SK-N-SH treated with all-trans-retinoic acid at 6 μM for 48 hours (cell line): ENCODE data around the gene LAP3.

ENCODE experiments used
- ATAC-seq: fragments of 200-7000 bp; cut with Tn5 transposase; 3 replicates; pipeline ENCODE4 v1.9.1; 2020; ENCODE audit warnings: mild to moderate bottlenecking, moderate library complexity
- ARNTL ChIP-seq: fragments of 450-650 bp; formaldehyde crosslinking; IDR thresholded peaks from 2 replicates; pipeline ENCODE4 v1.5.0; 2020; ENCODE audit warnings: low read depth, mild to moderate bottlenecking, moderate library complexity, borderline replicate concordance
- ESRRG ChIP-seq: fragments of 250-450 bp; sonication (Bioruptor Pico); IDR thresholded peaks from 2 replicates; pipeline ENCODE4 v1.6.1; 2021; ENCODE audit warnings: mild to moderate bottlenecking
- ISL1 ChIP-seq: fragments of 250-450 bp; sonication (Bioruptor Pico); IDR thresholded peaks from 2 replicates; pipeline ENCODE4 v2.1.2; 2022; ENCODE audit warnings: mild to moderate bottlenecking, moderate library complexity
- OSR1 ChIP-seq: fragments of 250-450 bp; sonication (Bioruptor Pico); IDR thresholded peaks from 2 replicates; pipeline ENCODE4 v1.8.0; 2022; ENCODE audit warnings: moderate library complexity, mild to moderate bottlenecking, inconsistent platforms
- TOX ChIP-seq: fragments of 250-450 bp; sonication (Bioruptor Pico); IDR thresholded peaks from 2 replicates; pipeline ENCODE4 v1.8.0; 2021; ENCODE audit warnings: mild to moderate bottlenecking, moderate library complexity, borderline replicate concordance
- ZC3H10 ChIP-seq: fragments of 250-450 bp; sonication (Bioruptor Pico); IDR thresholded peaks from 2 replicates; pipeline ENCODE4 v1.5.1; 2021; ENCODE audit warnings: mild to moderate bottlenecking, moderate library complexity
- ZFP3 ChIP-seq: fragments of 250-450 bp; sonication (Bioruptor Pico); IDR thresholded peaks from 2 replicates; pipeline ENCODE4 v1.5.0; 2020; ENCODE audit warnings: mild to moderate bottlenecking, moderate library complexity
- ZFP30 ChIP-seq: fragments of 450-650 bp; formaldehyde crosslinking; IDR thresholded peaks from 2 replicates; pipeline ENCODE4 v1.5.0; 2022; ENCODE audit warnings: mild to moderate bottlenecking, moderate library complexity
- ZNF565 ChIP-seq: fragments of 450-650 bp; formaldehyde crosslinking; conservative IDR thresholded peaks from 2 replicates; pipeline ENCODE4 v1.5.0; 2020; ENCODE audit warnings: low read depth, mild to moderate bottlenecking, moderate library complexity
- TF ChIP-seq, protein P1 (sequence below): fragments of 250-450 bp; sonication (Bioruptor Pico); IDR thresholded peaks from 2 replicates; pipeline ENCODE4 v1.5.1; 2020; ENCODE audit warnings: low read depth, mild to moderate bottlenecking, moderate library complexity
- TF ChIP-seq, protein P2 (sequence below): fragments of 250-450 bp; sonication (Bioruptor Pico); IDR thresholded peaks from 2 replicates; pipeline ENCODE4 v1.5.0; 2020; ENCODE audit warnings: mild to moderate bottlenecking, moderate library complexity
- TF ChIP-seq, protein P3 (sequence below): fragments of 250-450 bp; sonication (Bioruptor Pico); IDR thresholded peaks from 2 replicates; pipeline ENCODE4 v1.8.0; 2021; ENCODE audit warnings: low read depth, mild to moderate bottlenecking, moderate library complexity, borderline replicate concordance
- TF ChIP-seq, protein P4 (sequence below): fragments of 250-450 bp; sonication (Bioruptor Pico); IDR thresholded peaks from 2 replicates; pipeline ENCODE4 v1.8.0; 2020; ENCODE audit warnings: mild to moderate bottlenecking, moderate library complexity, borderline replicate concordance
- TF ChIP-seq, protein P5 (sequence below): fragments of 250-450 bp; sonication (Bioruptor Pico); IDR thresholded peaks from 2 replicates; pipeline ENCODE4 v1.5.1; 2021; ENCODE audit warnings: mild to moderate bottlenecking, moderate library complexity

Gene LAP3

DNA sequence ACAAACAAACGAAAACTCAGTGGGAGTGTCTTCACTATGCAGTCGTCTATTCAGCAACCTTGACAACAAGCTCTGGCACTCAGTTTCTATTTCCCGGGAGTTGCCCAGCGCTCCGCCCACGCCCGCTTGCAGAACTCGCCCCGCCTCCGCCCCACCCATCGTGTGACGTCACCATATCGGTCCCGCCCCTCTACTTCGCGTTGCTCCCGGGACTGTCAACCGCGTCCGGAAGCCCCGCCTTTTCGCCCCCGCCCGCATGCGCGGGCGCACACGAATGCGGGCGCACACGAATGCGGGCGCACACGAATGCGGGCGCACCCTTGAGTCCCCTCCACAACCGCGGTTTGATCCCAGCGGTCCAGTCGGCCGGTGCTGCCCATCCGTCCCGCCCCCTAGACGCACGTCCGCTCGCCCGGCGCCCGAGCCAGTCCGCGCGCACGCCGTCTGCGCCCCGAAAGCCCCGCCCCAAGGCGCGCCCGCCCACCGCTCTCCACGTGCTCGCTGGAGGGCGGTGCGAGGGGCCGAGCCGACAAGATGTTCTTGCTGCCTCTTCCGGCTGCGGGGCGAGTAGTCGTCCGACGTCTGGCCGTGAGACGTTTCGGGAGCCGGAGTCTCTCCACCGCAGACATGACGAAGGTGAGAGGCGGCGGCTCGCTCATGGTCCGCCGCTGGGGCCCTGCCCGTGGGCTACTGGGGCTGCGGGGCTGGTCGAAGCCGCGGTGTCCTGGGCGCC is at the start of gene LAP3:
Gene LAP3, plus strand, starts transcription at position 267 of the 733 bp plus-strand sequence. Its CDS starts 268 bp downstream, at position 535.
- TF ChIP-seq OSR1 (CRISPR knock-in tag) (no peak), ZFP30 (no peak), ARNTL (CRISPR knock-in tag) (no peak), ZNF565 (CRISPR knock-in tag) (no peak), ZFP3 (no peak), TOX (CRISPR knock-in tag) (no peak), ZC3H10 (CRISPR knock-in tag) (no peak)
- TF ChIP-seq, protein P1, sequence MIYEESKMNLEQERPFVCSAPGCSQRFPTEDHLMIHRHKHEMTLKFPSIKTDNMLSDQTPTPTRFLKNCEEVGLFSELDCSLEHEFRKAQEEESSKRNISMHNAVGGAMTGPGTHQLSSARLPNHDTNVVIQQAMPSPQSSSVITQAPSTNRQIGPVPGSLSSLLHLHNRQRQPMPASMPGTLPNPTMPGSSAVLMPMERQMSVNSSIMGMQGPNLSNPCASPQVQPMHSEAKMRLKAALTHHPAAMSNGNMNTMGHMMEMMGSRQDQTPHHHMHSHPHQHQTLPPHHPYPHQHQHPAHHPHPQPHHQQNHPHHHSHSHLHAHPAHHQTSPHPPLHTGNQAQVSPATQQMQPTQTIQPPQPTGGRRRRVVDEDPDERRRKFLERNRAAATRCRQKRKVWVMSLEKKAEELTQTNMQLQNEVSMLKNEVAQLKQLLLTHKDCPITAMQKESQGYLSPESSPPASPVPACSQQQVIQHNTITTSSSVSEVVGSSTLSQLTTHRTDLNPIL (CRISPR knock-in tag): no peak
- TF ChIP-seq, protein P2, sequence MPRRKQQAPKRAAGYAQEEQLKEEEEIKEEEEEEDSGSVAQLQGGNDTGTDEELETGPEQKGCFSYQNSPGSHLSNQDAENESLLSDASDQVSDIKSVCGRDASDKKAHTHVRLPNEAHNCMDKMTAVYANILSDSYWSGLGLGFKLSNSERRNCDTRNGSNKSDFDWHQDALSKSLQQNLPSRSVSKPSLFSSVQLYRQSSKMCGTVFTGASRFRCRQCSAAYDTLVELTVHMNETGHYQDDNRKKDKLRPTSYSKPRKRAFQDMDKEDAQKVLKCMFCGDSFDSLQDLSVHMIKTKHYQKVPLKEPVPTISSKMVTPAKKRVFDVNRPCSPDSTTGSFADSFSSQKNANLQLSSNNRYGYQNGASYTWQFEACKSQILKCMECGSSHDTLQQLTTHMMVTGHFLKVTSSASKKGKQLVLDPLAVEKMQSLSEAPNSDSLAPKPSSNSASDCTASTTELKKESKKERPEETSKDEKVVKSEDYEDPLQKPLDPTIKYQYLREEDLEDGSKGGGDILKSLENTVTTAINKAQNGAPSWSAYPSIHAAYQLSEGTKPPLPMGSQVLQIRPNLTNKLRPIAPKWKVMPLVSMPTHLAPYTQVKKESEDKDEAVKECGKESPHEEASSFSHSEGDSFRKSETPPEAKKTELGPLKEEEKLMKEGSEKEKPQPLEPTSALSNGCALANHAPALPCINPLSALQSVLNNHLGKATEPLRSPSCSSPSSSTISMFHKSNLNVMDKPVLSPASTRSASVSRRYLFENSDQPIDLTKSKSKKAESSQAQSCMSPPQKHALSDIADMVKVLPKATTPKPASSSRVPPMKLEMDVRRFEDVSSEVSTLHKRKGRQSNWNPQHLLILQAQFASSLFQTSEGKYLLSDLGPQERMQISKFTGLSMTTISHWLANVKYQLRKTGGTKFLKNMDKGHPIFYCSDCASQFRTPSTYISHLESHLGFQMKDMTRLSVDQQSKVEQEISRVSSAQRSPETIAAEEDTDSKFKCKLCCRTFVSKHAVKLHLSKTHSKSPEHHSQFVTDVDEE (CRISPR knock-in tag): no peak
- TF ChIP-seq, protein P3, sequence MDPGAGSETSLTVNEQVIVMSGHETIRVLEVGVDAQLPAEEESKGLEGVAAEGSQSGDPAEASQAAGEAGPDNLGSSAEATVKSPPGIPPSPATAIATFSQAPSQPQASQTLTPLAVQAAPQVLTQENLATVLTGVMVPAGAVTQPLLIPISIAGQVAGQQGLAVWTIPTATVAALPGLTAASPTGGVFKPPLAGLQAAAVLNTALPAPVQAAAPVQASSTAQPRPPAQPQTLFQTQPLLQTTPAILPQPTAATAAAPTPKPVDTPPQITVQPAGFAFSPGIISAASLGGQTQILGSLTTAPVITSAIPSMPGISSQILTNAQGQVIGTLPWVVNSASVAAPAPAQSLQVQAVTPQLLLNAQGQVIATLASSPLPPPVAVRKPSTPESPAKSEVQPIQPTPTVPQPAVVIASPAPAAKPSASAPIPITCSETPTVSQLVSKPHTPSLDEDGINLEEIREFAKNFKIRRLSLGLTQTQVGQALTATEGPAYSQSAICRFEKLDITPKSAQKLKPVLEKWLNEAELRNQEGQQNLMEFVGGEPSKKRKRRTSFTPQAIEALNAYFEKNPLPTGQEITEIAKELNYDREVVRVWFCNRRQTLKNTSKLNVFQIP (CRISPR knock-in tag): no peak
- TF ChIP-seq, protein P4, sequence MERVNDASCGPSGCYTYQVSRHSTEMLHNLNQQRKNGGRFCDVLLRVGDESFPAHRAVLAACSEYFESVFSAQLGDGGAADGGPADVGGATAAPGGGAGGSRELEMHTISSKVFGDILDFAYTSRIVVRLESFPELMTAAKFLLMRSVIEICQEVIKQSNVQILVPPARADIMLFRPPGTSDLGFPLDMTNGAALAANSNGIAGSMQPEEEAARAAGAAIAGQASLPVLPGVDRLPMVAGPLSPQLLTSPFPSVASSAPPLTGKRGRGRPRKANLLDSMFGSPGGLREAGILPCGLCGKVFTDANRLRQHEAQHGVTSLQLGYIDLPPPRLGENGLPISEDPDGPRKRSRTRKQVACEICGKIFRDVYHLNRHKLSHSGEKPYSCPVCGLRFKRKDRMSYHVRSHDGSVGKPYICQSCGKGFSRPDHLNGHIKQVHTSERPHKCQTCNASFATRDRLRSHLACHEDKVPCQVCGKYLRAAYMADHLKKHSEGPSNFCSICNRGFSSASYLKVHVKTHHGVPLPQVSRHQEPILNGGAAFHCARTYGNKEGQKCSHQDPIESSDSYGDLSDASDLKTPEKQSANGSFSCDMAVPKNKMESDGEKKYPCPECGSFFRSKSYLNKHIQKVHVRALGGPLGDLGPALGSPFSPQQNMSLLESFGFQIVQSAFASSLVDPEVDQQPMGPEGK: no peak
- peak; percentile 96 for ATAC-seq

DNA sequence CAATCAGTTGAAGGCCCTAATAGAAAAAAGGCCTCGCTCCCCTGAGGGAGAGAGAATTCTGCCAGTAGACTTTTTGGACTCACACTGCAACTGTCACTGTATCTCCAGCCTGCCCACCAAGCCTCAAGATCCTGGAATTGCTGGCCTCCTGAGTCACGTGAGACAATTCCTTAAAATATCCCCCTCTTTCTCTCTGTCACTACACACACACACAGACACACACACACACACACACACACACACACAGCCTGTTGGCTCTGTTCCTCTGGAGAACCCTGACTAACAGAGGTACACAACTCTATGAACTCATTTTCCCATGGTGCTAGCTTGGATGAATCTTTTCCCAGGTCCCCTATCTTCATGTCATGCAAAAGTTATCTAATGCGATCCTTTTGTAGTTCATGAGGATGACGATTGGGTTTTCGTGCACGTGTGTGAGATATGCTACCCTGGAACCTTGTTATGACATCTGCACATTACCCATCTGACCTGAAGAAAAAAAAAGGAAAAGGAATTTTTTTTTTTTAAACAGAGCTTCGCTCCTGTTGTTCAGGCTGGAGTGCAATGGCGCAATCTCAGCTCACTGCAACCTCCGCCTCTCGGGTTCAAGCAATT is 48.3 kb upstream of the LAP3 start:
- no peak for ATAC-seq
- no peak for TF ChIP-seq ISL1 (CRISPR knock-in tag)
- no peak for TF ChIP-seq ARNTL (CRISPR knock-in tag)
- no peak for TF ChIP-seq ESRRG (CRISPR knock-in tag)
- TF ChIP-seq, protein P5, sequence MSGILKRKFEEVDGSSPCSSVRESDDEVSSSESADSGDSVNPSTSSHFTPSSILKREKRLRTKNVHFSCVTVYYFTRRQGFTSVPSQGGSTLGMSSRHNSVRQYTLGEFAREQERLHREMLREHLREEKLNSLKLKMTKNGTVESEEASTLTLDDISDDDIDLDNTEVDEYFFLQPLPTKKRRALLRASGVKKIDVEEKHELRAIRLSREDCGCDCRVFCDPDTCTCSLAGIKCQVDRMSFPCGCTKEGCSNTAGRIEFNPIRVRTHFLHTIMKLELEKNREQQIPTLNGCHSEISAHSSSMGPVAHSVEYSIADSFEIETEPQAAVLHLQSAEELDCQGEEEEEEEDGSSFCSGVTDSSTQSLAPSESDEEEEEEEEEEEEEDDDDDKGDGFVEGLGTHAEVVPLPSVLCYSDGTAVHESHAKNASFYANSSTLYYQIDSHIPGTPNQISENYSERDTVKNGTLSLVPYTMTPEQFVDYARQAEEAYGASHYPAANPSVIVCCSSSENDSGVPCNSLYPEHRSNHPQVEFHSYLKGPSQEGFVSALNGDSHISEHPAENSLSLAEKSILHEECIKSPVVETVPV: no peak
- TF ChIP-seq, protein P2 (CRISPR knock-in tag): no peak
- no peak for TF ChIP-seq ZFP30
- TF ChIP-seq TOX (CRISPR knock-in tag): no peak
- TF ChIP-seq ZC3H10 (CRISPR knock-in tag): no peak
